WTC11 (cell line): ENCODE data around the gene LRRN4CL.

Experiments used
- CTCF ChIP-seq: fragments of 200-600 bp; IDR thresholded peaks from 2 replicates; pipeline ENCODE4 v1.8.0; 2022; ENCODE audit warnings: antibody characterized with exemption
- ETV6 ChIP-seq: sonication (generic); formaldehyde crosslinking; IDR thresholded peaks from 2 replicates; pipeline ENCODE4 v1.8.1; 2022; ENCODE audit warnings: mild to moderate bottlenecking, missing genetic modification reagents
- IRF1 ChIP-seq: sonication (generic); formaldehyde crosslinking; IDR thresholded peaks from 2 replicates; pipeline ENCODE4 v1.8.0; 2023; ENCODE audit warnings: missing genetic modification reagents
- STAT6 ChIP-seq: sonication (generic); formaldehyde crosslinking; conservative IDR thresholded peaks from 2 replicates; pipeline ENCODE4 v1.8.1; 2023; ENCODE audit warnings: mild to moderate bottlenecking, low read depth, missing genetic modification reagents, moderate library complexity
- TF ChIP-seq, protein P1 (sequence below): sonication (generic); formaldehyde crosslinking; conservative IDR thresholded peaks from 2 replicates; pipeline ENCODE4 v1.8.1; 2022; ENCODE audit warnings: mild to moderate bottlenecking, missing genetic modification reagents
- TF ChIP-seq, protein P2 (sequence below): sonication (generic); formaldehyde crosslinking; IDR thresholded peaks from 2 replicates; pipeline ENCODE4 v1.8.0; 2022; ENCODE audit warnings: mild to moderate bottlenecking, missing genetic modification reagents

DNA sequence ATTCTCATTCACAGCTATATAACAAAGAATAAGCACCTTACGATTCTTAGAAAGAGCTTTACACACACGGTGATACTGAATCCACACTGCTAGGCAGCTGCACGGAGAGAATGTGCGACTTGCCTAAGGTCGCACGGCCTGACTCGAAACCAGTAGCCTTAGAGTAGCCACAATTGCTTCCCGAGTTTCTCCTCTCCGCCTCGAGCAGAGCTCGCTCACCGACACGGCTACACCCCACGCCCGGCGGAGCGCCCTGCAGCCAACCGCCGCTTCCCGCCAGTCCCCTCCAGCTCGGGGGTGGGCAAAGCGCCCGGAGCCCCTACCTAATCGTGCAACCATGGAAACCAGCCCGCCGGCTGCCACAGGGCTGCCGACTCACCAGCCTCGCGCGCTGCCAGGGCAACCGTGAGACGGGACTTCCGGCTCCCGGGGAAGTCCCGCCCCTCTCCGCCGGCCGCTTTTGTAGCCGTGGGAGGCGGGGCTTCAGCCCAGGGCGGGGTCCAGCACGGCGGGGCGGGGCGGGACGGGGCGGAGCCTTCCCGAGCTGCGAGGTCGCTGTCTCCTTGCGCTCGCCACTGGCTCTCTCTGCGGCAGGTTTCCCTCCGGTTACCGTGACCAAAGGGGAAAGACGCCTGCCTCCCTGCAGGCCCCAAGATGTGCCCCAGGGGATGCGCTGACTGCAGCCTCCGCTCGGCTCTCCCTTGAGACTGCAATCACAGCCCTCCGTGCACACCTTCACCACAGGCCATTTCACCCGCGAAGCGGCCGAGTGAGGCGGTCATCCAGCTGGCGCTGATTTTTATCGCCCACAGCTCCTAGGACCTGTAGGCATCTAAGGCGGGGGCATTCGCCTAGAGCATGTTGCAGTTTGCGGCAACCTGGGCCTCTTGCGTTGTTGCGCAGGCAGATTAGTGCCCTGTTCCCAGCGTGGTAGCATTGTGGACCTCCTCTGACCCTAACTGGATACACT is 16.8 kb upstream of the LRRN4CL start:
- TF ChIP-seq, protein P1, sequence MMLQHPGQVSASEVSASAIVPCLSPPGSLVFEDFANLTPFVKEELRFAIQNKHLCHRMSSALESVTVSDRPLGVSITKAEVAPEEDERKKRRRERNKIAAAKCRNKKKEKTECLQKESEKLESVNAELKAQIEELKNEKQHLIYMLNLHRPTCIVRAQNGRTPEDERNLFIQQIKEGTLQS (CRISPR knock-in tag): 0 out of 2 replicates have a peak, but pooled peaks have one; percentile 46
- TF ChIP-seq STAT6 (CRISPR knock-in tag) (no peak), CTCF (no peak), ETV6 (CRISPR knock-in tag) (no peak; the same call in 1 of the 2 replicates), IRF1 (CRISPR knock-in tag) (no peak)
- TF ChIP-seq, protein P2, sequence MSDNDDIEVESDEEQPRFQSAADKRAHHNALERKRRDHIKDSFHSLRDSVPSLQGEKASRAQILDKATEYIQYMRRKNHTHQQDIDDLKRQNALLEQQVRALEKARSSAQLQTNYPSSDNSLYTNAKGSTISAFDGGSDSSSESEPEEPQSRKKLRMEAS (CRISPR knock-in tag): peak; percentile 47
